ENCODE data around the gene TRPC4.

DNA sequence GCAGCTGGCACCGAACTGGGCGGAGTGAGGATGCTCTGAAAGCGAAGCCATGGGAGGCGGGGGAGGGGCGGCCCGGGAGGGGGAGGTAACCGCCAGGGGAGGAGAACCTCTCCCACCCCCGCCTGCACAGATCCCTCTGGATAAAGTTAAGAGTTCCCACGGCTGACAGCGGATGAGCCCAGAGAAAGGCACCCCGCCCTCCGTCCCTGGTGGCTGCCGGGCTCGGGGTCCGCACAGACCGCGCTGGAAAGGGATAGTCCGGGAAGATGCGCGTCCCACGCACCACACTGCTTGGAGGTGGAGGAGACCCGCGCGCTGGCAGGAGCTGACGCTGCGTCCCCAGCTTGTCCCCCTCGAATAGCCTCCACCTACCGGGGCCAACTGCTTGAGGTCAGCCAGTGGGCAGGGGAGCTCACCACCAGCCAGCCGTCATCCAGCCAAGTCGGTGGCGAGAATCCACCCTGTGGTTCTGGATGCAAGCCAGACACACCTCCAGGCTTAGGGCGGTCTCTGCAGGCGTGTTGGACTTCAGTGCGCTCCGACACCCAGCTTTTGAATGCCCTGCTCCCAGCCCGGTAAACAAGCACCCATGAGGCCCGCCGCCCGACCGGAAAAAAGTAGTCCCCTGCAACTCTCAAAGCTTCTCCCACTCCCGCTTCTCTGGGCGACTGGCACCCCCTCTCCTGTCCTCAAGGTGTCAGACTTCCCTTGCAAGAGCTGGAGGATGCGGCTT is at the start of gene TRPC4:
- TF ChIP-seq, protein P1, sequence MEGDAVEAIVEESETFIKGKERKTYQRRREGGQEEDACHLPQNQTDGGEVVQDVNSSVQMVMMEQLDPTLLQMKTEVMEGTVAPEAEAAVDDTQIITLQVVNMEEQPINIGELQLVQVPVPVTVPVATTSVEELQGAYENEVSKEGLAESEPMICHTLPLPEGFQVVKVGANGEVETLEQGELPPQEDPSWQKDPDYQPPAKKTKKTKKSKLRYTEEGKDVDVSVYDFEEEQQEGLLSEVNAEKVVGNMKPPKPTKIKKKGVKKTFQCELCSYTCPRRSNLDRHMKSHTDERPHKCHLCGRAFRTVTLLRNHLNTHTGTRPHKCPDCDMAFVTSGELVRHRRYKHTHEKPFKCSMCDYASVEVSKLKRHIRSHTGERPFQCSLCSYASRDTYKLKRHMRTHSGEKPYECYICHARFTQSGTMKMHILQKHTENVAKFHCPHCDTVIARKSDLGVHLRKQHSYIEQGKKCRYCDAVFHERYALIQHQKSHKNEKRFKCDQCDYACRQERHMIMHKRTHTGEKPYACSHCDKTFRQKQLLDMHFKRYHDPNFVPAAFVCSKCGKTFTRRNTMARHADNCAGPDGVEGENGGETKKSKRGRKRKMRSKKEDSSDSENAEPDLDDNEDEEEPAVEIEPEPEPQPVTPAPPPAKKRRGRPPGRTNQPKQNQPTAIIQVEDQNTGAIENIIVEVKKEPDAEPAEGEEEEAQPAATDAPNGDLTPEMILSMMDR (IDR thresholded peaks at IDR 0.05), result no peak
- no peak for TF ChIP-seq EZH2 (IDR thresholded peaks at IDR 0.05; ENCODE audit: borderline replicate concordance, insufficient read depth, low read depth, low read length, poor library complexity, severe bottlenecking)
